GM19397 (cell line): ENCODE data around the gene SLC25A22.

ENCODE experiments used
- ATAC-seq: cut with Tn5 transposase; IDR thresholded peaks from one replicate; pipeline ENCODE4 v1.9.1; 2021; ENCODE audit warnings: mild to moderate bottlenecking, moderate library complexity; ENCODE audit not compliant: unreplicated experiment

SLC25A22 gene

DNA sequence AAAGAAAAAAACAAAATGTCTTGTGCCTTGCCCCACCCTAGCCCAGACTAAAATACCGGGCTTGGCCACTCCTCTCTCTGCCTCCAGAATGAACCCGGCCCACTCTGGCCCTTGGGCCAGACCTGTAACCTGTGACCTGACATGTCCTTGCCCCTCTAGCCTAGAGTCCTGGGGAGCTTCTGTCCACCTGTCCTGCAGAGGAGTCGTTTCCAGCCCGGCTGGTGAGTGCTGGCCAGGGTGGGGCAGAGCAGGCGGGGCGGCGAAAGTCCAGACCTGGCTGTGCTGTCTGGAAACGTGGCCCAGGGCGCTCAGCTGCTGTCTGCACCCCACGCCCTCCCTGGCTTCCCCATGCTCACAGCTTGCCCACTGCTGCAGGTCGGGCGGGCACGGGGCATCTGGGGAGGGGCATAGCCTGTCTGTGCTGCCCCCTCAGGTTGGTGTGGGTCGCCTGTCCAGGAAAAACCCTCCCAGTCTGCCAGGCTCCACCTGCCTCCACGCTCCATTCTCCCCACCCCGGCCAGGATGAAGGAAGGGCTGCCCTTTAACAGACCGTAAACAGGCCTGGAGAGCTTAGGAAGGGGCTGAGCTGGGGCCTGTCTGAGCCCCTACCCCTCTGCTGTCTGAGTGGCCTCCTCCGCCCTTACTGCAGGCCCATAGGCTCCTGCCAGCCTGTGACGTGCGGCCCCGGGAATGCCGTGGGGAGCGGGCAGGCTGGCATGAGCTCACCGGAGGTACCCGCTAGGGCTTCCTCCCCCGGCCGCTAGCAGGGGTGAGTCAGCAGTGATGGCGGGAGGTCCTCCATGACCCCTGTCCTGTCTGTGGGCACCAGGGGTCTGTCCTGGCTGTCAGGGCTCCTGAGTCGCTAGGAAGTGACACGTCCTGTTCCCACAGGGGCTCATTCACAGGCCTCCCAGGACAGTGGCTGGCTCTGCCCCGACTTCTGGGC, 36.6 kb upstream of the SLC25A22 start:
- no peak for ATAC-seq

DNA sequence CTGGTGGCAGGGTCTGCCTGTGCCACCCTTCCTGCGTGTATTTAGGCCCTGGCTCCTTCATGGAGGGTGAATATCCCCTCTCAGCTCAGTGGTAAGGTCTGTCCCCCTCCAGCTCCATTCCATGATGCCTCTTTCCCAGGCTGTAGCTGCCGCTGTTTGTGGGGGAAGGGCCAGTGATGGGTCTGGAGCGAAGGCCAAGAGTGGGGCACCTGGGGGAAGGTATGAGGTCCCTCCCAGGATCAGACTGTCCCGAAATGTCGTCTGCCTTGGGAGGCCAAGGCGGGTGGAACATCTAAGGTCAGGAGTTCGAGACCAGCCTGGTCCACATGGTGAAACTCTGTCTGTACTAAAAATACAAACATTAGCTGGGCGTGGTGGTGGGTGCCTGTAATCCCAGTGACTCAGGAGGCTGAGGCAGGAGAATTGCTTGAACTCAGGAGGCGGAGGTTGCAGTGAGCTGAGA, 35.8 kb upstream of the SLC25A22 start:
- ATAC-seq, result no peak

DNA sequence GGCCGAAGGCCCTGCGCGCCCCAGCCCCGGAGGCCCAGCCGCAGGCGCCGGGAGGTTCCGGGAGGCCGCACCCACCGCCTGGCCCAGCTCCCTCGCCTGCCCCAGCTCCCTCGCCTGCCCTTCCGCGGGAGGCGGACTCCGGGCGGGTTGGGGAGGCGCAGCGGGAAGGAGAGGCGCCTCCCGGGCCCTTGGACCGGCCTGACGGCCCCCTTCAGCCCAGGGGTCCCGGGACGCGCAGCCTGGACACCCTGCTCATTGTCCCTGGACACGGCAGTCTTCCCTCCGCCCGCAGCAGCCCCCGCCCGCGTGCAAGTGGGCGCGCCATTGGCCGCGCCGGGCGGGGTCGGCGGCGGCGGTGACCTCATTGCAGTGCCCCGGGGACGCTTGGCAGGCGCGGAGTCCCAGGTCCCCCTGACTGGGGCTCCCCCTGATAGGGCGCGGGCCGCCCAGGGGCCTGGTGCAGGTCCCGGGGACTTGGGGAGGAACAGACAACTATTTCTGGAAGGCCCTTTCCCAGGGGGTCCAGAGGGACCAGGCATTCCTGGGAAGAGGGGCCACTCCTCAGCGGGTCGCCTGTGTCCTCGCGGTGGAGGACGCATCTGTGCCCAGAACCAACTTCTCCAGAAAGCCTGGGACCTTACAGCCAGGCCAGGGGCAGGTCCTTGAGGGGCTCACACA, 35.2 kb upstream of the SLC25A22 start:
- no peak for ATAC-seq

DNA sequence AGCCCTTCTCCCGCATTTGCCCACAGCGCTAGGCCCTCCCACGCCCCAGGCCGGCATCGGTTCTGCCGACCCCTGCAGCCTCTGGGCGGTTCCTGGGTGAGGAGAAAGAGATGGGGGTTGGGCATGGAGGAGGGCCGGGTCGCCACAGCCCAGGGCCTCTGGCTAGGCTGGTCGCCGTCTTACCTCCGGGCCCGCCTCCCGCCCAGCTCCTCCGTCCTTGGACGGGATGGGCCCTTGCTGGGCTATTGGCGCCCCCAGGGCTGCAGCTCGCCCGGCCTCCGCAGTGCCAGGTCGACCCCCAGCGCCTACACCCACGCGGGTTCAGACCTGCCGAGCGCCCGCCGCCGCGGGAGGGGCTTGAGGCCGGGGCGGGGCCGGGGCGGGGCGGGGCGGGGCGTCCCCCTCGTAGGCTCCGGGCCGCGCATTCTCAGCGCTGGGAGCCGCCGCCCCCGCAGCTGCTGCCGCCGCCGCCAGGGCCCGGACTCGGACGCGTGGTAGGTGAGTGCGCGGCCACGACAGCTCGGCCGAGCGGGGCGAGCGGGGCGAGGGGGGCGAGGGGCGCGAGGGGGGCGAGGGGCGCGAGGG, 34.5 kb upstream of the SLC25A22 start, which contains the start of gene CD151:
Gene CD151 (plus strand): TSS at position 424 of the 585 bp plus-strand sequence. CDS start 3,118 bp downstream, outside the sequence.
- no peak for ATAC-seq

DNA sequence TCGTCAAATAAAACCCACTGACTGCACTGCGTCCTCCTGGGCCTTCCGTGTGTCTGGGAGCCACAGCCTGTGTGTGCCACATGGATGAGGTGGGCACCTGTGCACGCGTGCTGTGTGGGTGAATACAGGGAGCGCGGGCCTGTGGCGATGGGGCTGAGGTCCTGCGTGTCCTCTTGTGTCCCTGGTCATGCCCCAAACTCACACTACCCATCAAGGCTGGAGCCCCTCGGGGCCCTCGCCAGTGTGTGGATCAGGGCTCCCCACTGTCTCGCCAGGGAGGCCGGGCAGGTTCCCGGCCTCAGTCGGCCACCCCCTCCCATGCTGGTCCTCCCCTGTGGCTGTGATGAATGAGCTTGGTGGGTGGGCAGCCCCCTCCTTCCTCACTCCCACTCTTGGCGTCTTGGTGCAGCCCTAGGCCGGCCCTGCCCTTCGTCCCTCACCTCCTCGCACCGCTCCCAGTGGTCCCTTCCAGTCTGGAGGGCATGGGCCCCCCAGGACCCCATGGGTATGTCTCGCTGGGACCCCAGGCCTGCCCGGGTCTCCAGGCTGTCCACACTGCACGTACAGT, 34.0 kb upstream of the SLC25A22 start:
- ATAC-seq, result no peak

DNA sequence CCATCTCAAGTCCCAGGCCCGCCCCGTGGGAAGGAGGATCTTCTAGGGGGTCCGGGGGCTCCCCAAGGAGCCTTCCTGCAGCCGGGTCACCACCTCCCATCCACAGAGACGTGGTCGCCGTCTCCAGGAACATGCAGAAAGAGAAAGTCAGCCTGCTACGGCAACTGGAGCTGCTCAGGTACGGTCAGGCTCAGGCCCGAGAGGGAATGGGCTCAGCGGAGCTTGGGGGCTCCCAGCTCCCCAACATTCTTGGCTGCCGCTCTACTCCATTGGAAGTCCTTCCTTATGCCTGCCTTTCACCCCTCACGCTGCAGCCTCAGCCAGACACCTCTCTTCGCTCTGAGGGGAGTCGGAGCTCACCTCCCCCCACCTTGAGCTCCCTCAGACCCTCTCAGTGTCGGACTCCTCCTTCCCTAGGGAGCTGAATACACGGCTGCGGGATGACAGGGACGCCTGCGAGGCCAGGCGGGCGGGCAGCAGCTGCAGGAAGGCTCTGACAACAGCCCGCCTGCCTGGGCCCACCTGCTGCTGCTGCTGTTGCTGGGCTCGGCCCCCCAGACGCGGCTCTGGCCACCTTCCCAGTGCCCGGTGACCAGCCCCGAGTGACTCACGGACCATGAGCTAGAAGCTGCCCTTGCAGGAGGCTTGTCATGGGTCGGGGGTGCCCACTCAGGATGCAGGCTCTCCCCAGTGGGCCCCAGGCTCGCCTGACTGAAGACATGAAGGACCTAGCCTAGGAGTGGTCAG, 33.2 kb upstream of the SLC25A22 start:
- no peak for ATAC-seq

DNA sequence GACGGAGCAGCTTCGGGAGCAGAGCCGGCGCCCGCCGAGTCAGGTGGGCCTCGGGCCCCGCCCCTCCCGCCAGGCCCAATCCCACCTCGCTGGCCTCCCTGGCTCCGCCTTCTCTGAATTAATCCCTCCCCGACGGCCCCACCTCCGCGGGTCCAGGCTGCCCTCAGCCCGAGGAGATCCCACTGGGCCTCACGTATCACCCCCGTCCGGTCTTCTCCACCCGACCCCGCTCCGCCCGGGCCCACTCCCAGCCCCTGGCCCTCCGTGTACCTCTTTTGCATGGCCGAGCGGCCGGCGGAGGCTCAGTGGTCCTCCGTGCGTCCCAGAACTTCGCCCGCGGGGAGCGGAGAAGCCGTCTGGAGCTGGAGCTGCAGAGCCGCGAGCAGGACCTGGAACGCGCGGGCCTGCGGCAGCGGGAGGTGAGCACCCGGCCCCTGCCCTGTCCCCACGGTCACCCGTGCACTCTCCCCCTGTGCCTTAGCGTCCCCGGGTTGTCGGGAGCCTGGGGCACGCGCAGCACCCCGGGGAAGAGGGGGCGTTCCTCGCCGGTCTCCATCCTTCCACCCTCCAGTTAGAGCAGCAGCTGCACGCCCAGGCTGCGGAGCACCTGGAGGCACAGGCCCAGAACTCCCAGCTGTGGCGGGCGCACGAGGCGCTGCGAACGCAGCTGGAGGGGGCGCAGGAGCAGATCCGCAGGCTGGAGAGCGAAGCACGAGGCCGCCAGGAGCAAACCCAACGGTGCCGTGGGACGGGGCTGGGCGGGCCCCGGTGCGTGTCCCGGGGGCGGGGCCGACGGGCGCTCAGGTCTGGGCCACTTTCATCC, 32.4 kb upstream of the SLC25A22 start:
- ATAC-seq, result no peak

DNA sequence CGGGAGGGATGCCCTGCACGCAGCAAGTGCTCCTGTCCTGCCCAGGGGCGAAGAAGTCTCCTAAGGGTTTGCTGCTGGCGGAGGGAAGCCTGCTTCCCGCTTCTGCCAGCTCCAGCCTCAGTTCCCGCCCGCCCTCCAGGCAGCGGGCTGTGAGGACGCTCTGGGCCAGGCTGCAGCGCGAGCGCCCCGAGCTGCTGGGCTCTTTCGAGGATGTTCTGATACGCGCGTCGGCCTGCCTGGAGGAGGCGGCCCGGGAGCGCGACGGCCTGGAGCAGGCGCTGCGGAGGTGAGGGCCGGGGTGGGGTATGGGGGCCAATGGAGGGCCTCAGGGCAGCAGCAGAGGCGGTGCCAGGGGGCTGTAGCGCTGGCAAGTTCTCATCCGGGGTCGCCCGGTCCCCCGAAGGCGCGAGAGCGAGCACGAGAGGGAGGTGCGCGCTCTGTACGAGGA, 31.8 kb upstream of the SLC25A22 start:
- no peak for ATAC-seq

DNA sequence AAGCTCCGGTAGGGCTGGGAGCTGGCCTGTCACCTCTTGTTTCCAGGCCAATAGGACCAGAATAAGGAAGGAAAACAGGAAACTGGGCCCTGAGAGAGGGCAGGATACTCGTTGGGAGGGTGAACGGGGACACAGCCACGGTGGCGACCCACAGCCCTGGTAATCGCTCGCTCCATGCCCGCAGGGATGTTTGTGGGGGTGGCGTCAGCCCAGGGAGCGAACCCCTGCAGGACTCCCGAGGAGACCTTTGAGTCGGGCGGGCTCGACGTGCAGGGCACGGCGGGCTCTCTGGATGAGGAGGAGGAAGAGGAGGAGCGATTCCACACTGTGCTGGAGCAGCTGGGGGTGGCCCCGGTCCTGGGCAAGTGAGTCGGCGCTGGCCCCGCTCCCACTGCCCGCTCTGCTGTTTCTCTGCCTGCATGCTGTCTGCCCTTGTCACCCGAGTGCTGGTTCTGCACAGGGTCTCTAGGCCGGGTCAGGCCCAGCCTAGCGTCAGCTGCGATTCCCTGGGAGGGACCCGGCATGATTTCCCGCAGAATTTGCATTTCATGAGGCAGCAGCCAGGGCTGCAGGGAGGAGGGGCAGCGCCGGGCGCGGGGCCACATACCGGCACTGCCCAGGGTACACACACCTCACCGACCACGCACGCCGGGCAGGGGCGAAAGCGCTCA, 31.2 kb upstream of the SLC25A22 start:
- no peak for ATAC-seq

DNA sequence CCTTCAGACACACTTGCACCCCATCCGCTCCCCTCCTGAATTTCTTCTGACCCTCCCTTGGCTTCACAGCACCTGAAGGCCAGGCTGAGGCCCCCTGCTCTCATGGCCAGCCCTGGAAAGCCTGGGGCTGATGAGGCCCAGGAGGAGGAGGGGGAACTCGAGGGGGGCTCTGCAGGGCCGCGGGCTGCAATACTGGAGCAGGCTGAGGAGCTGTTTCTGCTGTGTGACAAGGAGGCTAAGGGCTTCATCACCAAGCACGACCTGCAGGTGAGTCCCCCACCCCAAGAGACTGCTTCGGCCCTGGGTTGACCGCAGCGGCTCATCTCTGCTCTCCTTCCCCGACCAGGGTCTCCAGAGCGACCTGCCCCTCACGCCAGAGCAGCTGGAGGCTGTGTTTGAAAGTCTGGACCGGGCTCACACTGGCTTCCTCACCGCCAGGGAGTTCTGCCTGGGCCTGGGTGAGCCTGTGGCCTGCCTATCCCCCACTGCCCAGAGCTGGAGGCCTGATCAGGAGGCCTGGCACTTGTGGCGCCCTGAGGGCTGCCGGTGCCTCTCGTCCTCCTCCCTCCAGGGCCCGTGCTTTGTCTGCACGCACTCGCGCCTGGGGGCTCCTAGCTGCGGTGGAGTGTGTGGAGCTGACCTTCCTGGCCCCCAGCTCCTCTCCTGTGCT, 30.6 kb upstream of the SLC25A22 start:
- ATAC-seq, result no peak

DNA sequence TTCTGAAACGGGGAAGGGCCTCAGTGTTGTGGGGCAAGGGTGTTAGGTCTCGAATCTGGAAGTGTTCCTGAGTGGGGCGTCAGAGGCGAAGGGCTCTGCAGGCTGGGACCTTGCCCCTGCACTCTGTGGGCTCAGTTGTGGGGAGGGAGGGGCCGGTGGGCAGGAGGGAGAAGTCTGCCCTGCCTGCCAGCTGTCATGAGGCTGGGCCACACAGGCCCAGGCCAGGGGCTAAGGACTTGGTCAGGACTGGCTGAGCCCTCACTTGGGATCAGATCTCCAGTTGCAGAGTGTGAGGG, 29.8 kb upstream of the SLC25A22 start, which contains the start of gene CRACR2B:
Gene CRACR2B (plus strand): TSS at position 23 of the 296 bp plus-strand sequence. CDS start 689 bp downstream, outside the sequence.
- ATAC-seq, result no peak

DNA sequence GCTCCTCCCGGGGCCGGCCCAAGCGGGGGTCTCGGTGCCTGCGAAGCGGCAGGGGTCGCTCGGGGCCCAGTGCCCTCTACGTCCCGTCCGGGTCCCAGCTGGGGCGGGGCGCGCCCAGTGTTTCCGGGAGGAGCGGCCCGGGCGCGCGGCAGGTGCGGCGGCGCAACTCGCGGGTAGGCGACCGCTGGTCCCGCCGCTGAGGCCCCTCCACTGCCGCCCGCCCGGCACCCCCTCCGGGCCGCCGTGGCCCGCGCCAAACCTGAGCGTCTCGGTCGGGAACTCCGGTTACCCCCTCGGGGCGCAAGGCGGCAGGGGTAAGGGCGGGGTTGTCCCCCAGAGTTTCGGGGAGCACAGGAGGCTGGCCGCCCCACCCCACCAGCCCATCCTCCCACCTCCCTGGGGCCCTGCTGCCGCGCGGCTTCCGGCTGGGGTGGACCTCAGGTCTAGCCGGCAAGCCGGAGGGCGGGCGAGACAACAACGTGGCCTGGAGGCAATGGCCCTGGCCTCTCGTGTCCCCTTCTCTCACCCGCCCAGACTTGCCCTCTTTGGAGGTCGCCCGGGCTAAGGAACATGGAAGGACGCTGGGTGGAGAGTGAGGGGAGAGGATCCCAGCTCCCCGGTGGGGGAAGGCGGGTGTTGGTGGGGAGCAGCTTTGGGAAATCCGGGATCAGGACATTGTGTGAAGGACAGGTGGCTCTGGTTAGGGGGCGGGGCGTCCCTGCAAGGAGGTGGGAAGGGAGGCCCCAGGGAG, 29.2 kb upstream of the SLC25A22 start:
- ATAC-seq, result no peak

DNA sequence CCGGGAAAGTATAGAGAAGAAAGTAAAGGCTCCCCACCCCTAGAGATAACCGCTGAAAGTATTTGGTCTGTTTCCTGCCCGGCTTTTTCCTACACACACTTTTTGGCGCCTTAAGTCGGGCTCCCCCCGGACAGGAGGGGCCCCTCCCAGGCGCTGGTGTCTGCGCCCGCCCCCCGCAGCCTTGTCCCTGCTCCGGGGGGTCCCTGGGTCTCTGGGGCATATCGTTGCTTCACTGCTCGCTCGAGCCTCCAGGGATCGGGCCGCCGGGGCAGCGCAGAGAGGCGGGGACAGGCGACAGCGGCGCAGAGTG, 28.7 kb upstream of the SLC25A22 start:
- no peak for ATAC-seq

DNA sequence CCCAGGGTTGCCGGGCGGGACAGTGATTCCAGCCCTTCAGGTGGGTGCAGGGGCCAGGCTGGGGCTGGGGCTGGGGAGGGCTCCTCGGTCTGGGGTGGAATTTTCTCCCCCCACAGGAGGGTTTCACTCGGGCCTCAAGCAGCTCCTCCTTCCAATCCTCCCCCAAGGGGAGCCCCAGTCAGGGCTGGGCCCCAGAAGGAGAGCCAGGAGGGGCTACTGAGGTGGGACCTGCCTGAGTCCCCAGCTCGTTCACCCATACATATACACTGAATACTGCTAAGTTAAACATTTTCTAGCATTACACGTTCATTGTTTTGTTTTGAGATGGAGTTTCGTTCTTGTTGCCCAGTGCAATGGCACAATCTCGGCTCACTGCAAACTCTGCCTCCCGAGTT, 28.1 kb upstream of the SLC25A22 start:
- ATAC-seq, result no peak

DNA sequence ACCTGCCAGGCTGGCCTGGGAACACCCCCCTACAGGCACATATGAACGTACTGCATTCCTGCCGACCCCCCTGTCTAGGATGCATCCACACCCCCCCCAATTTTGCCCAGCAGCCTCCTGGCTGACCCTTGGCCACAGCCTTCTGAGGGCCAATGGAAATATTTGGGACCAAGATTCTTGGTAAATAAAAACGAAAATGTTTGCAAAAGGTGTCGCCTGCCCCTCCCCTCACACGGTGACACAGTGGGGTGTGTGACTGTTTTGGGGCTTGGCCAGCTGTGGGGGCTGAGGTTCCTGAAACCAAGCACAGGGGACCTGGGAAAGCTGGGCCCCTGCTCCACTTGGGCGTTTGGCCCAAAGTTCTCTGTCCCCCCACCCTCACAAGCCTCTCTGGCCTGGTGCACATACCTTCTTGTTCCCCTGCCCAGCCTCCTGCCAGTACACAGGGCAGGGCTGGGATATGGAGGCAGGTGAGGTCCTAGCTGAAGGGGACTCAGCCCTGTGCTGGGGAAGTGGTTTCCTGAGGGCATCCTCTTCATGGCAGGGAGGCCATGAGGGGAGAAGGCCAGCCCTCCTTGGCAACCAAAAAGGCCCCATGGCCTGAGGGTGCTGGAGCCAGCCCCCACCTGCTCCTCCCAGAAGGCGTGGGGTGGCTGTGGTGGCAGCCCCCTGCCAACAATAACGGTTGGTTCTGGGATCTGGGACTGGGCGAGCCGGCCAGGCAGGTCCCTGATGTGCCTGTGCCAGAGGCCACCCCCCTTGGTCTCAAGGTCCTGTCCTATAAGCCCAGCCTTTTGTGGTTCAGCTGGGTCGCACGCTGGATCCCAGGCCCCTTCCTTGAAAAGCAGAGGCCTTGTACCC, 27.5 kb upstream of the SLC25A22 start:
- ATAC-seq, result no peak

DNA sequence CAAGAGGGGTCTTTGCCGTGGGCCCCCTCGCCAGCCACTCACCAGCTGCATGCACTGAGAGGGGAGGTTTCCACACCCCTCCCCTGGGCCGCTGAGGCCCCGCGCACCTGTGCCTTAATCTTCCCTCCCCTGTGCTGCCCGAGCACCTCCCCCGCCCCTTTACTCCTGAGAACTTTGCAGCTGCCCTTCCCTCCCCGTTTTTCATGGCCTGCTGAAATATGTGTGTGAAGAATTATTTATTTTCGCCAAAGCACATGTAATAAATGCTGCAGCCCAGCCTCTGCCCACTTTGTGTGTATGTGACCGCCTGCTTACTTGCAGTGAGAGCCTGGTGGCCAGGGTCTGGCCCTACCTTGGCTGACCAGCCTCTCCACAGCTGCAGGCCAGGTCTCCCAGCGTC, 26.9 kb upstream of the SLC25A22 start:
- no peak for ATAC-seq

DNA sequence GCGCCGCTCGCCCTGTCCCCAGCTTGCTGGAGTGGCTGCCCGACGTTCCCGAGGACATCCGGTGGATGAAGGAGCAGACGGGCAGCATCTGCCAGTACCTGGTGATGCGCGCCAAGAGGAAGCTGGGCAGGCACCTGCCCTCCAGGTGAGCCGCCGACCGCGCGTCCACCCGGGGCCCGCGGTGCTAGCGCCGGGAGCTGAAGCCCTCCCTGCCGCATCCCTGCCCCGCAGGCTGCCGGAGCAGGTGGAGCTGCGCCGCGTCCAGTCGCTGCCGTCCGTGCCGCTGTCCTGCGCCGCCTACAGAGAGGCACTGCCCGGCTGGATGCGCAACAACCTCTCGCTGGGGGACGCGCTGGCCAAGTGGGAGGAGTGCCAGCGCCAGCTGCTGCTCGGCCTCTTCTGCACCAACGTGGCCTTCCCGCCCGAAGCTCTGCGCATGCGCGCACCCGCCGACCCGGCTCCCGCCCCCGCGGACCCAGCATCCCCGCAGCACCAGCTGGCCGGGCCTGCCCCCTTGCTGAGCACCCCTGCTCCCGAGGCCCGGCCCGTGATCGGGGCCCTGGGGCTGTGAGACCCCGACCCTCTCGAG, 26.3 kb upstream of the SLC25A22 start:
- ATAC-seq, result no peak
